ENCODE measurements around the gene CTXN2. TPM values are rescaled to one million over a fixed set of nuclear protein-coding genes. Genes with fewer than 3 reads are reported as not detected.

The CTXN2 gene
- total and polyA plus RNA-seq, 4 donors: not detected

DNA sequence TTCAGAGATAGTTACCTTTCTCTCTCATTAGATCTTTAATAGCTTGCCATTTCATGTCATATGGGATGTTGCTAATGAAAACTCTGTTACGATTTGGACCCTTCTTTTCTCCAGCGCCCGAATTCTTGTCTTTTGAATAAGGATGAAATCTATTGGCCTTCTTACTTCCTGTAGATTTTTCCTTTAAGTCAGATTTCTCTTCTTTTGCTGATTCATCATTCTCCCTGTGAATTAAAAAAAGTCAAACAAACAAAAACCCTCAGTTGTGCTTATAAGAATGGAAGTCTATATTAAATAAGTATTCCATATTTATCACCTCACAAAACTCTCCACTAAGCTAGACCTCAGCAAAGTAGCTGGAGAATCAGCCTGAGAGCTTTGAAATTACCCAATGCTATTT lies 22.8 kb upstream of the CTXN2 start:
- no peaks in the 10 kb centered on the region for H3K36me3 ChIP-seq (ENCODE audit: control insufficient read depth in 4 of 4, insufficient read depth in 4 of 4, low read length in 4 of 4)

DNA sequence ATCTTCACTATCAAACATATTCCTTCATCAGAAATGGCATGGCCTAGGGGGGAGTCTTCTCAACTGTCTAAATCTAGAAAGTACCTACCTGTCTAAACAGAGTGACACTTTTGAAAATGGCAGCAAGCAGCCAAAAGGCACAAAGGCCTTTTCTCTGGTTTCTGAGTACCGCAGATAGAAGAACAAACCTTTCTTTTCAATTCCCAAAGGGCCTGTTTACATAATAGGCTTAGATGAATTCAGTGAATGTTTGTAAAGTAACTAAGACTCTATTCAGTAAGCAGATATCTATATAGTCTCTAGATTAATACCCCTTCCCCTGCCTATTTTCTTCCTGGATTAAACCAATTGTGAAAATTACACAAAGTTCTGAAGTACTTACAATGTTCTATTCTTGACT lies 20.5 kb upstream of the CTXN2 start:
- no peaks in the 10 kb centered on the region for H3K9me3 ChIP-seq (ENCODE audit: control insufficient read depth in 4 of 4, insufficient read depth in 3 of 4, low read length in 3 of 4)
- TF ChIP-seq, protein P1, sequence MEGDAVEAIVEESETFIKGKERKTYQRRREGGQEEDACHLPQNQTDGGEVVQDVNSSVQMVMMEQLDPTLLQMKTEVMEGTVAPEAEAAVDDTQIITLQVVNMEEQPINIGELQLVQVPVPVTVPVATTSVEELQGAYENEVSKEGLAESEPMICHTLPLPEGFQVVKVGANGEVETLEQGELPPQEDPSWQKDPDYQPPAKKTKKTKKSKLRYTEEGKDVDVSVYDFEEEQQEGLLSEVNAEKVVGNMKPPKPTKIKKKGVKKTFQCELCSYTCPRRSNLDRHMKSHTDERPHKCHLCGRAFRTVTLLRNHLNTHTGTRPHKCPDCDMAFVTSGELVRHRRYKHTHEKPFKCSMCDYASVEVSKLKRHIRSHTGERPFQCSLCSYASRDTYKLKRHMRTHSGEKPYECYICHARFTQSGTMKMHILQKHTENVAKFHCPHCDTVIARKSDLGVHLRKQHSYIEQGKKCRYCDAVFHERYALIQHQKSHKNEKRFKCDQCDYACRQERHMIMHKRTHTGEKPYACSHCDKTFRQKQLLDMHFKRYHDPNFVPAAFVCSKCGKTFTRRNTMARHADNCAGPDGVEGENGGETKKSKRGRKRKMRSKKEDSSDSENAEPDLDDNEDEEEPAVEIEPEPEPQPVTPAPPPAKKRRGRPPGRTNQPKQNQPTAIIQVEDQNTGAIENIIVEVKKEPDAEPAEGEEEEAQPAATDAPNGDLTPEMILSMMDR (IDR thresholded peaks at IDR 0.05; ENCODE audit: control extremely low read depth, extremely low read depth): no peak
- WGBS, 2 donors: 95% methylated on average over 1 of the region's 1 CpG
- H3K36me3 ChIP-seq (ENCODE audit: control insufficient read depth in 4 of 4, insufficient read depth in 4 of 4, low read length in 4 of 4): no peaks in the 10 kb centered on the region
- no peak overlapping the region for H3K9ac ChIP-seq (ENCODE audit: insufficient read depth in 1 of 2, low read length in 2 of 2)
- no peak overlapping the region for H3K4me3 ChIP-seq
- ATAC-seq (ENCODE audit: insufficient read depth, low FRiP score) (no peak), DNase-seq (no peak)
- no peak overlapping the region for H3K27ac ChIP-seq (ENCODE audit: low read depth in 1 of 2, low read length in 1 of 2)
- no peaks in the 10 kb centered on the region for H3K4me1 ChIP-seq (ENCODE audit: control insufficient read depth in 5 of 5, insufficient read depth in 5 of 5, low read length in 5 of 5)
- H3K27me3 ChIP-seq (ENCODE audit: control insufficient read depth in 3 of 3, insufficient read depth in 3 of 3, low read length in 2 of 3): no peaks in the 10 kb centered on the region

More for the DNA sequence above, 22.8 kb upstream of the CTXN2 start:
- Histone ChIP-seq H3K4me1 (ENCODE audit: control insufficient read depth in 5 of 5, insufficient read depth in 5 of 5, low read length in 5 of 5) (no peaks in the 10 kb centered on the region), H3K4me3 (no peak overlapping the region), H3K9ac (ENCODE audit: insufficient read depth in 1 of 2, low read length in 2 of 2) (no peak overlapping the region), H3K27me3 (ENCODE audit: control insufficient read depth in 3 of 3, insufficient read depth in 3 of 3, low read length in 2 of 3) (no peaks in the 10 kb centered on the region), H3K9me3 (ENCODE audit: control insufficient read depth in 4 of 4, insufficient read depth in 3 of 4, low read length in 3 of 4) (no peaks in the 10 kb centered on the region), H3K27ac (ENCODE audit: low read depth in 1 of 2, low read length in 1 of 2) (no peak overlapping the region)
- ATAC-seq (ENCODE audit: insufficient read depth, low FRiP score) (no peak), DNase-seq (no peak)
- TF ChIP-seq, protein P1 (IDR thresholded peaks at IDR 0.05; ENCODE audit: control extremely low read depth, extremely low read depth): no peak
- 63% methylated on average over 3 of the region's 3 CpGs for WGBS, 2 donors

DNA sequence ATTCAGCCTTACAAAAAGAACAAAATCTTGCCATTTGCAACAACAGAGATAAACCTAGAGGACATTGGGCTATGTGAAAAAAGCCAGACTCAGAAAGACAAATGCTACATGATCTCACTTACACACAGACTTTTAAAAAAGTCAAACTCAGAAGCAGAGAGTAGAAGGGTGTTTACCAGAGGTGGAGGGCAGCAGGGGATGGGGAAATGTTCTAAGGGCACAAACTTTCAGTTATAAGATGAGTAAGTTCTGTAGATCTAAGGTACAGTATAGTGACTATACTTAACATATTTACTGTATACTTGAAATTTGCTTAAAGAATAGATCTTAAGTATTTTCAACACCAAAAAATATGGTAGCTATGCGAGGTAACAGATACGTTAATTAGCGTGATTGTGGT lies 16.3 kb upstream of the CTXN2 start:
- H3K27ac ChIP-seq (ENCODE audit: low read depth in 1 of 2, low read length in 1 of 2): no peak overlapping the region
- H3K36me3 ChIP-seq (ENCODE audit: control insufficient read depth in 4 of 4, insufficient read depth in 4 of 4, low read length in 4 of 4): no peaks in the 10 kb centered on the region
- peaks cover 0 to 20% (median 18%) of the 10 kb centered on the region in 3 donors for H3K27me3 ChIP-seq (ENCODE audit: control insufficient read depth in 3 of 3, insufficient read depth in 3 of 3, low read length in 2 of 3)
- TF ChIP-seq, protein P1 (IDR thresholded peaks at IDR 0.05; ENCODE audit: control extremely low read depth, extremely low read depth): no peak
- ATAC-seq (ENCODE audit: insufficient read depth, low FRiP score) (no peak), DNase-seq (no peak)
- no peak overlapping the region for H3K9ac ChIP-seq (ENCODE audit: insufficient read depth in 1 of 2, low read length in 2 of 2)
- H3K4me1 ChIP-seq (ENCODE audit: control insufficient read depth in 5 of 5, insufficient read depth in 5 of 5, low read length in 5 of 5): peaks cover 0 to 7% (median 0%) of the 10 kb centered on the region in 5 donors
- no peak overlapping the region for H3K4me3 ChIP-seq
- H3K9me3 ChIP-seq (ENCODE audit: control insufficient read depth in 4 of 4, insufficient read depth in 3 of 4, low read length in 3 of 4): no peaks in the 10 kb centered on the region
- 96% methylated on average over 3 of the region's 3 CpGs for WGBS, 2 donors

DNA sequence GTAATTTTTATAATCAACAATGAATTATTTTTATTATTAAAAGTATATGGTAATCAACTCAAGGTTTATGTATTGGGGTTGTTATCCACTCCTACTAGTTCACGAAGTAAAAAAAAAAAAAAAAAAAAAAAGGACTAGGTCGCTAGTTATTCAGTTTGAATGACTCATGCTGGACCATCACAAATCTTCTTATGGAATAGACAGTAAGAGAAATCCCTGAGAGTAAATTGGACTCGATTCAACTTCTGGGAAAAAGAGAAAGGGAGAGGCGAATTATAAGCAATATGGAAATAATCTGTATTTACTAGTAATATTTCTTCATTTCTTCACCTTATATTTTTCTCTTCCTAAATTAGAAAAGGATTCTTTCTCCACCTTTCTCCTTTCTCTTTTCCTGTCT lies 15.4 kb upstream of the CTXN2 start:
- Histone ChIP-seq H3K4me3 (no peak overlapping the region), H3K36me3 (ENCODE audit: control insufficient read depth in 4 of 4, insufficient read depth in 4 of 4, low read length in 4 of 4) (no peaks in the 10 kb centered on the region), H3K27me3 (ENCODE audit: control insufficient read depth in 3 of 3, insufficient read depth in 3 of 3, low read length in 2 of 3) (peaks cover 0 to 23% (median 18%) of the 10 kb centered on the region in 3 donors), H3K27ac (ENCODE audit: low read depth in 1 of 2, low read length in 1 of 2) (no peak overlapping the region), H3K4me1 (ENCODE audit: control insufficient read depth in 5 of 5, insufficient read depth in 5 of 5, low read length in 5 of 5) (peaks cover 0 to 7% (median 0%) of the 10 kb centered on the region in 5 donors), H3K9ac (ENCODE audit: insufficient read depth in 1 of 2, low read length in 2 of 2) (no peak overlapping the region), H3K9me3 (ENCODE audit: control insufficient read depth in 4 of 4, insufficient read depth in 3 of 4, low read length in 3 of 4) (no peaks in the 10 kb centered on the region)
- DNase-seq (no peak), ATAC-seq (ENCODE audit: insufficient read depth, low FRiP score) (no peak)
- 88 to 89% methylated on average over 4 of the region's 4 CpGs for WGBS, 2 donors
- TF ChIP-seq, protein P1 (IDR thresholded peaks at IDR 0.05; ENCODE audit: control extremely low read depth, extremely low read depth): no peak
